GM12864 (cell line): Measurements from ENCODE around the gene LACTBL1.
"Not testable (repeated sequence)": the region's sequence is repeated elsewhere in the genome, so short reads cannot be mapped to it uniquely, and the experiment has no call there.

Experiments
- DNase-seq: peaks from one replicate; pipeline ENCODE4 v3.0.0-alpha.2; 2011; ENCODE audit warnings: low read depth
- H3K4me3 ChIP-seq: 2 replicates; pipeline ENCODE4 v1.5.1; 2011; ENCODE audit warnings: mild to moderate bottlenecking, low read depth, low read length, control low read depth
- CTCF ChIP-seq: IDR thresholded peaks from 2 replicates; pipeline ENCODE4 v1.5.1; 2011; ENCODE audit warnings: low read depth, mild to moderate bottlenecking, moderate library complexity, low read length, control low read depth, inconsistent platforms; ENCODE audit errors: missing control alignments

Gene LACTBL1

GRCh38 chr1:22952694-22953056 lies 20.0 kb downstream of the LACTBL1 start:
- no peak for DNase-seq
- TF ChIP-seq CTCF = no peak
- no peak overlapping the region for H3K4me3 ChIP-seq

GRCh38 chr1:22951796-22952195 lies 20.9 kb downstream of the LACTBL1 start:
- no peak for TF ChIP-seq CTCF
- no peak overlapping the region for H3K4me3 ChIP-seq
- no peak for DNase-seq

- DNase-seq = no peak
- H3K4me3 ChIP-seq = no peak overlapping the region
- no peak for TF ChIP-seq CTCF
Observed at GRCh38 chr1:22949822-22950331, 22.8 kb downstream of the LACTBL1 start.

GRCh38 chr1:22945171-22945570 lies 27.5 kb downstream of the LACTBL1 start:
- DNase-seq, H3K4me3 ChIP-seq: not testable (repeated sequence)

- DNase-seq = no peak
- H3K4me3 ChIP-seq = no peak overlapping the region
- TF ChIP-seq CTCF = no peak
Observed at GRCh38 chr1:22944346-22945055, 28.2 kb downstream of the LACTBL1 start.

- DNase-seq = no peak
- no peak overlapping the region for H3K4me3 ChIP-seq
- no peak for TF ChIP-seq CTCF
Observed at GRCh38 chr1:22941257-22941656, 31.4 kb downstream of the LACTBL1 start.

GRCh38 chr1:22936681-22937080 lies 36.0 kb downstream of the LACTBL1 start:
- TF ChIP-seq CTCF = no peak
- no peak for DNase-seq
- H3K4me3 ChIP-seq = no peak overlapping the region
